PC-9 (cell line): ENCODE data around the gene SELENOM. TPM values are rescaled to one million over a fixed set of nuclear protein-coding genes. Genes with fewer than 3 reads are reported as not detected.
"Not testable (repeated sequence)": the region's sequence is repeated elsewhere in the genome, so short reads cannot be mapped to it uniquely, and the experiment has no call there.

Experiments
- BruUV-seq: library from RNA; stranded (reverse); fragments of 400-500 nt; replicated peaks from 2 replicates; lab custom pipeline; 2021; lab: Mats Ljungman, UMichigan
- CTCF ChIA-PET: fragments of 300-600 bp; sonication (Branson Sonifier 250); formaldehyde crosslinking; loops from one replicate; lab custom pipeline; 2022; ENCODE audit warnings: antibody characterized with exemption; lab: Charles Lee
- POLR2A ChIA-PET: fragments of 300-600 bp; sonication (Branson Sonifier 250); formaldehyde crosslinking; loops from one replicate; lab custom pipeline; 2022; ENCODE audit warnings: antibody characterized with exemption; ENCODE audit not compliant: unreplicated experiment; lab: Charles Lee
- DNase-seq, 2 experiments: peaks; one replicate each; pipeline versions ENCODE4 v3.0.0 to v3.0.0-alpha.2; 2015 to 2022; ENCODE audit warnings: mixed read lengths in 1 of 2
- H2AFZ ChIP-seq: fragments of 200-600 bp; sonication (generic); 2 replicates; pipeline ENCODE4 v1.8.1; 2017; ENCODE audit warnings: antibody characterized with exemption
- H3F3A ChIP-seq: fragments of 200-600 bp; sonication (generic); 2 replicates; pipeline ENCODE4 v1.8.1; 2017; ENCODE audit warnings: antibody characterized with exemption, mild to moderate bottlenecking, low read depth; ENCODE audit not compliant: insufficient read depth
- H3K27ac ChIP-seq: fragments of 200-600 bp; sonication (generic); 2 replicates; pipeline ENCODE4 v1.6.1; 2016; ENCODE audit warnings: mixed run types
- H3K27me3 ChIP-seq: fragments of 200-600 bp; sonication (generic); 2 replicates; pipeline ENCODE4 v1.6.1; 2016; ENCODE audit warnings: low read depth, mixed run types; ENCODE audit not compliant: insufficient read depth
- H3K36me3 ChIP-seq: fragments of 200-600 bp; sonication (generic); 2 replicates; pipeline ENCODE4 v1.6.1; 2016; ENCODE audit warnings: low read depth, mixed run types
- H3K4me1 ChIP-seq: fragments of 200-600 bp; sonication (generic); replicated peaks from 2 replicates; pipeline ENCODE4 v1.6.1; 2016; ENCODE audit warnings: mixed run types; ENCODE audit not compliant: insufficient read depth
- H3K4me2 ChIP-seq: fragments of 200-600 bp; sonication (generic); 2 replicates; pipeline ENCODE4 v1.6.1; 2017; ENCODE audit warnings: mixed run types
- H3K4me3 ChIP-seq: fragments of 200-600 bp; sonication (generic); 2 replicates; pipeline ENCODE4 v1.6.1; 2016; ENCODE audit warnings: mixed run types
- H3K79me2 ChIP-seq: fragments of 200-600 bp; sonication (generic); 2 replicates; pipeline ENCODE4 v1.6.1; 2017; ENCODE audit warnings: low read depth, mixed run types
- H3K9me2 ChIP-seq: fragments of 200-600 bp; sonication (generic); 2 replicates; pipeline ENCODE4 v1.8.1; 2017; ENCODE audit warnings: mild to moderate bottlenecking; ENCODE audit not compliant: insufficient read depth
- H3K9me3 ChIP-seq: fragments of 200-600 bp; sonication (generic); 2 replicates; pipeline ENCODE4 v1.8.1; 2016; ENCODE audit warnings: low read depth; ENCODE audit not compliant: insufficient read depth
- H4K20me1 ChIP-seq: fragments of 200-600 bp; sonication (generic); 2 replicates; pipeline ENCODE4 v1.8.1; 2017; ENCODE audit not compliant: insufficient read depth
- EZH2 ChIP-seq: fragments of 200-600 bp; sonication (generic); IDR thresholded peaks from 2 replicates; pipeline ENCODE4 v1.8.0; 2017; ENCODE audit warnings: antibody characterized with exemption, low read depth
- intact Hi-C: fragments of 100-400 bp; cut with micrococcal nuclease; formaldehyde crosslinking; loops from one replicate; pipeline ENCODE4 v1.10.0; 2022; ENCODE audit not compliant: unreplicated experiment
- total RNA-seq: library from RNA; stranded (reverse); gene quantifications from 2 replicates; pipeline ENCODE4 v1.2.3, GENCODE V29; 2021
- TF ChIP-seq, protein P1 (sequence below): fragments of 200-600 bp; sonication (generic); conservative IDR thresholded peaks from 2 replicates; pipeline ENCODE4 v1.6.1; 2017; ENCODE audit warnings: mixed run types, antibody characterized with exemption, mild to moderate bottlenecking, moderate library complexity

Gene SELENOM
- total RNA-seq, 1 experiment from 2014 or later, result 20.7 TPM

DNA sequence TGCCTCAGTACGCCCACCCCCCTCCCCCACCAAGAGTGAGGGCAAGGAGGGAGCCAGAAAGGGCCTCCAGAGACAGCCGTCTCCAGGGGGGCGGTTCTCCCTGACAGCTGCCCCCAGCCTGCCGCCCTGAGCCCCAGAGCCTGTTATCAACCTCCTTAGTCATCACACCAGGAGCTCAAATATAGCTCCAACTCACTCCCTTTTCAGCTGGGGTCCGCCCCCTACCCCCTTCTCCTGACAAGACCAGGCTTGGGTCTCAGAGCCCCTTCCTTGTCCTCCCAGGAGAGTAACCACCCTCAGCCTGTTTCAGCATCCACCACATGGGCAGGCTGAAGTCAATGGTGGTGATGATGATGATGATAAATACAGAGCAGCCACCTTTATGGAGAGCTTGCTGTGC is 12.9 kb upstream of the SELENOM start:
- no peak overlapping the region for H2AFZ ChIP-seq
- H3K27ac ChIP-seq, result no peak overlapping the region
- no peak overlapping the region for H3K4me2 ChIP-seq
- TF ChIP-seq EZH2, result no peak
- TF ChIP-seq, protein P1, sequence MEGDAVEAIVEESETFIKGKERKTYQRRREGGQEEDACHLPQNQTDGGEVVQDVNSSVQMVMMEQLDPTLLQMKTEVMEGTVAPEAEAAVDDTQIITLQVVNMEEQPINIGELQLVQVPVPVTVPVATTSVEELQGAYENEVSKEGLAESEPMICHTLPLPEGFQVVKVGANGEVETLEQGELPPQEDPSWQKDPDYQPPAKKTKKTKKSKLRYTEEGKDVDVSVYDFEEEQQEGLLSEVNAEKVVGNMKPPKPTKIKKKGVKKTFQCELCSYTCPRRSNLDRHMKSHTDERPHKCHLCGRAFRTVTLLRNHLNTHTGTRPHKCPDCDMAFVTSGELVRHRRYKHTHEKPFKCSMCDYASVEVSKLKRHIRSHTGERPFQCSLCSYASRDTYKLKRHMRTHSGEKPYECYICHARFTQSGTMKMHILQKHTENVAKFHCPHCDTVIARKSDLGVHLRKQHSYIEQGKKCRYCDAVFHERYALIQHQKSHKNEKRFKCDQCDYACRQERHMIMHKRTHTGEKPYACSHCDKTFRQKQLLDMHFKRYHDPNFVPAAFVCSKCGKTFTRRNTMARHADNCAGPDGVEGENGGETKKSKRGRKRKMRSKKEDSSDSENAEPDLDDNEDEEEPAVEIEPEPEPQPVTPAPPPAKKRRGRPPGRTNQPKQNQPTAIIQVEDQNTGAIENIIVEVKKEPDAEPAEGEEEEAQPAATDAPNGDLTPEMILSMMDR, result no peak
- BruUV-seq, result no TSS peak
- peaks cover 4% of the 10 kb centered on the region; the same call in 1 of the 2 replicates for H3F3A ChIP-seq
- H3K4me1 ChIP-seq, result peaks cover 6% of the 10 kb centered on the region; the same call in 1 of the 2 replicates
- no peak overlapping the region for H3K4me3 ChIP-seq
- ChIA-PET CTCF (interaction anchor here (0.6 kb wide), 1 partner anchor 221 kb away, joined by 3 read pairs; no protein-coding TSS in a partner anchor), POLR2A (no interaction called here)
- H3K27me3 ChIP-seq, result peaks cover 16% of the 10 kb centered on the region; the same call in 1 of the 2 replicates
- H3K79me2 ChIP-seq, result no peaks in the 10 kb centered on the region
- no peaks in the 10 kb centered on the region for H3K9me3 ChIP-seq
- intact Hi-C loops, result no loop called here
- H3K9me2 ChIP-seq, result no peaks in the 10 kb centered on the region
- no peaks in the 10 kb centered on the region for H4K20me1 ChIP-seq
- no peaks in the 10 kb centered on the region for H3K36me3 ChIP-seq
- peak in 1 of 2 experiments; percentile 9 for DNase-seq

DNA sequence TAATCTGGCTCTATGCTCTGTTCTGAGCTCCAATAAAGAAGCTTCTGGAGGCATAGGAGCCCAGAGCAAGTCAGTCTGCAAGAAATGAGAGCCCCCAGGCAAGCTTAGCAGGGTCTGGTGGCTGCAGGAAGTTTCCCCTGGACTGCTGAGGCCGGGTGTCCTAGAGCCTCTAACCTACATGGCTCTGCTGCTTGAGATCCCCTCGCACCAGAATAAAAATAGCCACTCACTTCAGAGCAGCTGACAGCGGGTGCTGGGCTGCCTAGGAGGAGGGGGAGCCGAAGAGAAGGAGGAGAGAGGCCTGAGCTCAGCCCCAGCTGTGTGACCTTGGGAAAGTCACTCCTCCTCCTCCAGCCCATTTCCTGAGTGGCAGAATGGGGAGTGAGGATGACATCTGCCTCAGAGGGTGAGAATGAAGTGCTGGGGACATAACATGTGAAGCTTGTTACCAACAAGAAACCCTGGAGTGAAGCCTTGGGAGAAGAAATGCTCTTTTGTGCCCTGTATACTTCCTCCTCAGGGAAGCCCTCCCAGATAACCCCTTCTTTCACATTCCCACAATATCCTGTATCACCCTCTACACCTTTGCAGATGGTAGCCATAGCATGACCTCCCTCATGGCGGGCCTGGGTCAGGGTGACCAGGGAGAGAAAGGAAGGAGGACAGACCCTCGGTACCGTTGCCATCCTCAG is 11.8 kb upstream of the SELENOM start:
- no peak for TF ChIP-seq EZH2
- TF ChIP-seq, protein P1, result no peak
- Histone ChIP-seq H2AFZ (no peak overlapping the region), H3K36me3 (no peaks in the 10 kb centered on the region), H3K27me3 (0 out of 2 replicates have a peak, but pooled peaks cover 8% of the 10 kb centered on the region), H3K27ac (no peak overlapping the region), H3K9me2 (no peaks in the 10 kb centered on the region), H4K20me1 (no peaks in the 10 kb centered on the region), H3K4me3 (no peak overlapping the region), H3K4me2 (no peak overlapping the region), H3K79me2 (no peaks in the 10 kb centered on the region), H3K4me1 (peaks cover 6% of the 10 kb centered on the region; the same call in 1 of the 2 replicates), H3K9me3 (no peaks in the 10 kb centered on the region), H3F3A (peaks cover 4% of the 10 kb centered on the region; the same call in 1 of the 2 replicates)
- DNase-seq, result peak in 1 of 2 experiments; percentile 34
- ChIA-PET CTCF (no interaction called here), POLR2A (no interaction called here)
- intact Hi-C loops, result no loop called here
- BruUV-seq, result no TSS peak

DNA sequence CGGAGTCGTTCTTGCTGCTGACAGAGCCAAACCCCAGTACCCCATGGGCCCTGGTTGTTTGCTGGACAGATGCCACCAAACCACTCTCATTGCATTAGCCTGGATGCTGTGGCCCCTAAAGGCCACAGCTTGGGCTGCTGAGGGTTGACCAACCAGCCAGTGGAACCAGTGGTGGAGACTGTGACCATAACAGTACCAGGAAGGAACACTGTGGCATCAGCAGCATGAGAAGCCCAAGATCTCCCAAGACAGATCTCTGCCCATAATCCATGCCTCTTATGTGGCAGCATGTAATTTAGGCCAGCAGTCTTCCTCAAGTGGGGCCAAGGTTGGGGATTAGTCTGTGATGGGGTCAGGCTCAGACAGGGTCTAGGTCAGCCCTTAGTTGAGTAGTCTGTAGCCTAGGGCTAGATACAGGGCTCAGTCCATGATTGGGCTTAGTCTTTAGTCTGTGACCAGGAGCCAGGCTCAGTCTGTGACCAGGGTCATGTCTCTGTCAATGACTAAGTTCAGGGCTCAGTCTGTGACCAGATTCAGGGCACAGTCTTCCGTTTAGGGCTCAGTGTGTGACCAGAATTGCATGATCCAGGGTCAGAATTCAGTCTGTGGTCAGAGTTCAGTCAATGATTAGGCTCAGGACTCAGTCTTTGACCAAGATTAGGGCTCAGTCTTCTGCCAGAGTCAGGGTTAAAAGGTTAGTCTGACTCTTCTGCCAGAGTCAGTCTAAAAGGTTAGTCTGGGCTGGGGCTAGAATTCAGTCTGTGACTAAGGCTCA is 10.9 kb upstream of the SELENOM start:
- no peak overlapping the region for H3K4me3 ChIP-seq
- no peaks in the 10 kb centered on the region for H3K36me3 ChIP-seq
- H3K4me2 ChIP-seq, result no peak overlapping the region
- POLR2A ChIA-PET, result no interaction called here
- TF ChIP-seq, protein P1, result no peak
- no peak for TF ChIP-seq EZH2
- H3K27ac ChIP-seq, result no peak overlapping the region
- H3K9me2 ChIP-seq, result no peaks in the 10 kb centered on the region
- no peaks in the 10 kb centered on the region for H3K79me2 ChIP-seq
- CTCF ChIA-PET, result no interaction called here
- no peaks in the 10 kb centered on the region; the same call in 1 of the 2 replicates for H3F3A ChIP-seq
- no peak overlapping the region for H2AFZ ChIP-seq
- H4K20me1 ChIP-seq, result no peaks in the 10 kb centered on the region
- DNase-seq, result no peak
- BruUV-seq, result no TSS peak
- H3K27me3 ChIP-seq, result no peaks in the 10 kb centered on the region
- no peaks in the 10 kb centered on the region for H3K9me3 ChIP-seq
- H3K4me1 ChIP-seq, result peaks cover 6% of the 10 kb centered on the region; the same call in 1 of the 2 replicates
- intact Hi-C loops, result no loop called here

DNA sequence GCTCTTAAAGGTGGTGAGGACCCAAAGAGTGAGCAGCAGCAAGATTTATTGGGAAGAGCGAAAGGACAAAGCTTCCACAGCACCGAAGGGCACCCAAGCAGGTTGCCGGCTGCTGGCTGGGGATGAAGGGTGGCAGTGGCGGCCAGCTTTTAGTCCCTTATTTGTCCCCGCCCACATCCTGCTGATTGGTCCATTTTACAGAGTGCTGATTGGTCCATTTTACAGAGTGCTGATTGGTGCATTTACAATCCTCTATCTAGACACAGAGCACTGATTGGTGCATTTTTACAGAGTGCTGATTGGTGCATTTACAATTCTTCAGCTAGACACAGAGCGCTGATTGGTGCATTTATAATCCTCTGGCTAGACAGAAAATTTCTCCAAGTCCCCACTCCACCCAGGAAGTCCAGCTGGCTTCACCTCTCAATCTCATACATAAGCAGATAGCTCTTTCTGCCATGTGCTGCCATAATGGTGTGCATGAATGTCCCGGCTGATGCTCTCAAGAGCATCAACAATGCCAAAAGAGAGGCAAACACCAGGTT is 5.3 kb upstream of the SELENOM start:
- H3K4me3 ChIP-seq, intact Hi-C loops, H2AFZ ChIP-seq, H3K27ac ChIP-seq, POLR2A ChIA-PET, H3K9me3 ChIP-seq, CTCF ChIA-PET, H3K27me3 ChIP-seq, H3K4me1 ChIP-seq, H4K20me1 ChIP-seq, H3K79me2 ChIP-seq, BruUV-seq, H3K4me2 ChIP-seq, H3K9me2 ChIP-seq, H3K36me3 ChIP-seq, H3F3A ChIP-seq: not testable (repeated sequence)
- DNase-seq, result peak in 1 of 2 experiments; percentile 12
